NCI-H82 (cell line): ENCODE results near the gene AKAP8L.
A peak's percentile ranks its signal among the peaks of the same experiment; 100 is the strongest.
"Not testable (repeated sequence)": the region's sequence is repeated elsewhere in the genome, so short reads cannot be mapped to it uniquely, and the experiment has no call there.

ENCODE experiments used
- DNase-seq: peaks from one replicate; lab custom pipeline; 2025; lab: John Stamatoyannopoulos, UW

AKAP8L gene

GRCh38 chr19:15379083-15379998 is 39.4 kb downstream of the AKAP8L start, which contains the start of gene AKAP8:
TSS of gene AKAP8 (minus strand) at chr19:15379787. CDS start at chr19:15379731, 56 bp downstream.
- DNase-seq = peak; percentile 100

- peak; percentile 70 for DNase-seq
Measured at GRCh38 chr19:15378534-15379082, 40.2 kb downstream of the AKAP8L start.

GRCh38 chr19:15374796-15375440 is 43.9 kb downstream of the AKAP8L start:
- DNase-seq = no peak

GRCh38 chr19:15374105-15374651 is 44.6 kb downstream of the AKAP8L start:
- no peak for DNase-seq

- DNase-seq = no peak
Measured at GRCh38 chr19:15373644-15374043, 45.1 kb downstream of the AKAP8L start.

- DNase-seq = no peak
Measured at GRCh38 chr19:15372891-15373301, 45.9 kb downstream of the AKAP8L start.

- no peak for DNase-seq
Measured at GRCh38 chr19:15372470-15372869, 46.3 kb downstream of the AKAP8L start.

GRCh38 chr19:15371786-15372380 is 46.9 kb downstream of the AKAP8L start:
- DNase-seq = no peak

GRCh38 chr19:15371119-15371518 is 47.7 kb downstream of the AKAP8L start:
- no peak for DNase-seq

- no peak for DNase-seq
Measured at GRCh38 chr19:15369594-15369891, 49.2 kb downstream of the AKAP8L start.

GRCh38 chr19:15368798-15369593 is 49.8 kb downstream of the AKAP8L start:
- DNase-seq = no peak

GRCh38 chr19:15368051-15368632 is 50.6 kb downstream of the AKAP8L start:
- no peak for DNase-seq

GRCh38 chr19:15367439-15367838 is 51.3 kb downstream of the AKAP8L start:
- DNase-seq = no peak

GRCh38 chr19:15365264-15365663 is 53.5 kb downstream of the AKAP8L start:
- DNase-seq = no peak

GRCh38 chr19:15363791-15364190 is 55.0 kb downstream of the AKAP8L start:
- peak; percentile 78 for DNase-seq

GRCh38 chr19:15363048-15363447 is 55.7 kb downstream of the AKAP8L start:
- DNase-seq = not testable (repeated sequence)

- DNase-seq = not testable (repeated sequence)
Measured at GRCh38 chr19:15360015-15360414, 58.8 kb downstream of the AKAP8L start.

GRCh38 chr19:15358918-15359317 is 59.9 kb downstream of the AKAP8L start:
- DNase-seq = no peak

- DNase-seq = no peak
Measured at GRCh38 chr19:15357906-15358305, 60.9 kb downstream of the AKAP8L start.

GRCh38 chr19:15354566-15355296 is 64.1 kb downstream of the AKAP8L start:
- no peak for DNase-seq
